ENCODE measurements around the gene ULK2.

- TF ChIP-seq POLR2A (IDR thresholded peaks at IDR 0.05; ENCODE audit: low read length): no peak
- no peak for TF ChIP-seq GATA1 (IDR thresholded peaks at IDR 0.05; ENCODE audit: low read depth, low read length)
Measured at GRCh38 chr17:19759568-19760549, 107.9 kb downstream of the ULK2 start.

Measured in erythroblast (primary cell).